Gastrocnemius medialis (tissue), 4 donors: Measurements from ENCODE around the gene AVPR2.

Experiments
- CTCF ChIP-seq, 5 experiments: fragments of 450-650 bp in 3 of 5; fragments of 200-600 bp in 2 of 5; sonication (generic) in 2 of 5; IDR thresholded peaks in 4 of 5; conservative IDR thresholded peaks in 1 of 5; 1 replicate in 4 of 5; 2 replicates in 1 of 5; pipeline ENCODE4 v1.5.1; 2016 to 2019; ENCODE audit warnings: antibody characterized with exemption in 5 of 5, mild to moderate bottlenecking in 3 of 5, moderate library complexity in 3 of 5
- POLR2A ChIP-seq, 2 donors: fragments of 450-650 bp; IDR thresholded peaks; one replicate each; pipeline ENCODE4 v1.6.1; 2017; ENCODE audit warnings: antibody characterized with exemption in 2 of 2, mild to moderate bottlenecking in 2 of 2, moderate library complexity in 2 of 2

GRCh38 chrX:153884136-153884535 is 20.3 kb upstream of the AVPR2 start:
- TF ChIP-seq POLR2A (IDR thresholded peaks at IDR 0.05) = no peak
- no peak for TF ChIP-seq CTCF (IDR thresholded peaks at IDR 0.05 in 4 of 5, conservative IDR thresholded peaks at IDR 0.05 in 1 of 5)
